B cell (primary cell): Measurements from ENCODE around the gene SLC35F2. TPM values are rescaled to one million over a fixed set of nuclear protein-coding genes. Genes with fewer than 3 reads are reported as not detected.
A peak's percentile ranks its signal among the peaks of the same experiment; 100 is the strongest.

Experiments
- ATAC-seq: fragments of 200-7000 bp; cut with Tn5 transposase; one replicate; pipeline ENCODE4 v1.10.0; 2021; ENCODE audit warnings: low read depth, mild to moderate bottlenecking, moderate number of reproducible peaks, moderate library complexity
- CTCF ChIA-PET: fragments of 350-600 bp; sonication (Branson Sonifier 250); formaldehyde crosslinking; loops from one replicate; lab custom pipeline; 2021; ENCODE audit warnings: antibody characterized with exemption, inconsistent platforms; lab: Charles Lee
- POLR2A ChIA-PET: fragments of 350-600 bp; sonication (Branson Sonifier 250); formaldehyde crosslinking; loops from one replicate; lab custom pipeline; 2021; ENCODE audit warnings: antibody characterized with exemption; lab: Charles Lee
- DNase-seq: peaks from one replicate; pipeline ENCODE4 v3.0.0; 2013
- H2AFZ ChIP-seq: 2 replicates; pipeline ENCODE4 v1.6.1; 2012; ENCODE audit warnings: mild to moderate bottlenecking, low read depth, low read length; ENCODE audit not compliant: insufficient read depth, poor library complexity, severe bottlenecking
- H3K27ac ChIP-seq, 2 donors: 1 replicate in 1 of 2; 2 replicates in 1 of 2; pipeline ENCODE4 v1.5.1; 2012 to 2013; ENCODE audit warnings: low read length in 2 of 2, mild to moderate bottlenecking in 2 of 2, moderate library complexity in 1 of 2
- H3K27me3 ChIP-seq, 4 experiments: fragments of 200-600 bp in 1 of 4; sonication (generic) in 1 of 4; replicated peaks in 1 of 4; 1 replicate in 2 of 4; 2 replicates in 2 of 4; pipeline versions ENCODE4 v1.6.1 to v1.7.0; 2013 to 2016; ENCODE audit warnings: low read length in 3 of 4, mild to moderate bottlenecking in 2 of 4, mixed read lengths in 1 of 4, moderate library complexity in 1 of 4; ENCODE audit not compliant: insufficient read depth in 4 of 4, control insufficient read depth in 3 of 4; ENCODE audit errors: control extremely low read depth in 1 of 4
- H3K36me3 ChIP-seq, 2 experiments: replicated peaks in 1 of 2; 1 replicate in 1 of 2; 2 replicates in 1 of 2; pipeline versions ENCODE4 v1.6.1 to v1.7.1; 2013; ENCODE audit warnings: low read length in 1 of 2; ENCODE audit not compliant: insufficient read depth in 2 of 2, control insufficient read depth in 1 of 2; ENCODE audit errors: control extremely low read depth in 1 of 2, extremely low read depth in 1 of 2
- H3K4me1 ChIP-seq, 2 donors: fragments of 200-600 bp in 1 of 2; sonication (generic) in 1 of 2; 1 replicate in 1 of 2; 2 replicates in 1 of 2; pipeline versions ENCODE4 v1.5.1 to v1.6.1; 2013 to 2017; ENCODE audit warnings: low read length in 2 of 2; ENCODE audit not compliant: control insufficient read depth in 2 of 2, insufficient read depth in 2 of 2
- H3K4me2 ChIP-seq: replicated peaks from 2 replicates; pipeline ENCODE3; 2012; ENCODE audit warnings: mild to moderate bottlenecking, low read depth, low read length; ENCODE audit not compliant: poor library complexity, severe bottlenecking
- H3K4me3 ChIP-seq, 5 experiments: fragments of 200-600 bp in 1 of 5; sonication (generic) in 1 of 5; 1 replicate in 3 of 5; 2 replicates in 2 of 5; pipeline versions ENCODE4 v1.5.1 to v1.7.0; 2011 to 2016; ENCODE audit warnings: low read length in 4 of 5, mild to moderate bottlenecking in 4 of 5, low read depth in 2 of 5, control low read depth in 1 of 5, moderate library complexity in 1 of 5; ENCODE audit not compliant: insufficient read depth in 1 of 5; ENCODE audit errors: control extremely low read depth in 1 of 5, extremely low read depth in 1 of 5
- H3K79me2 ChIP-seq: fragments of 200-600 bp; sonication (generic); one replicate; pipeline ENCODE4 v1.6.0; 2016; ENCODE audit warnings: low read length; ENCODE audit not compliant: control insufficient read depth, insufficient read depth
- H3K9ac ChIP-seq: fragments of 200-600 bp; sonication (generic); 2 replicates; pipeline ENCODE4 v1.6.1; 2017; ENCODE audit warnings: mild to moderate bottlenecking, low read length, moderate library complexity
- H3K9me3 ChIP-seq, 3 donors: one replicate each; pipeline versions ENCODE4 v1.6.1 to v1.7.1; 2013; ENCODE audit warnings: low read length in 2 of 3; ENCODE audit not compliant: control insufficient read depth in 2 of 3, insufficient read depth in 1 of 3; ENCODE audit errors: control extremely low read depth in 1 of 3
- H4K20me1 ChIP-seq: 2 replicates; pipeline ENCODE4 v1.6.0; 2012; ENCODE audit warnings: mild to moderate bottlenecking, low read length; ENCODE audit not compliant: insufficient read depth, control insufficient read depth, poor library complexity, severe bottlenecking
- H3K27ac Mint-ChIP-seq: one replicate; pipeline ENCODE4 v1.8.0; 2021; ENCODE audit warnings: mixed read lengths
- H3K27me3 Mint-ChIP-seq: one replicate; pipeline ENCODE4 v1.8.0; 2021; ENCODE audit warnings: mixed read lengths
- H3K4me1 Mint-ChIP-seq: one replicate; pipeline ENCODE4 v1.8.0; 2021; ENCODE audit warnings: mixed read lengths
- H3K4me3 Mint-ChIP-seq: one replicate; pipeline ENCODE4 v1.8.0; 2021; ENCODE audit warnings: mixed read lengths
- H3K9me3 Mint-ChIP-seq: one replicate; pipeline ENCODE4 v1.8.0; 2022; ENCODE audit warnings: mixed read lengths; ENCODE audit not compliant: insufficient read depth
- EZH2 ChIP-seq: IDR thresholded peaks from 2 replicates; pipeline ENCODE4 v1.6.1; 2012; ENCODE audit warnings: borderline replicate concordance, low read depth, mild to moderate bottlenecking, moderate library complexity, low read length; ENCODE audit not compliant: insufficient read depth, poor library complexity, severe bottlenecking
- WGBS: methylation state at CpG from one replicate; pipeline ENCODE4 v1.1.5; 2013; ENCODE audit warnings: missing lambda C conversion rate; ENCODE audit not compliant: insufficient coverage; 5-methylcytosine and 5-hydroxymethylcytosine counted together
- intact Hi-C: fragments of 100-400 bp; cut with micrococcal nuclease; formaldehyde crosslinking; loops from one replicate; pipeline ENCODE4 v1.10.0; 2022
- polyA minus RNA-seq: library from RNA; depleted of rRNA, polyadenylated mRNA; stranded (reverse); fragments of >200 nt; gene quantifications from 2 replicates; pipeline ENCODE4 v1.2.3, GENCODE V29; 2012
- polyA plus RNA-seq: library from polyadenylated mRNA; depleted of rRNA; stranded (reverse); fragments of >200 nt; gene quantifications from 2 replicates; pipeline ENCODE4 v1.2.3, GENCODE V29; 2012
- total RNA-seq, 2 donors: library from RNA; stranded (reverse); fragments of 120-200 nt in 1 of 2; gene quantifications; 1 replicate in 1 of 2; 2 replicates in 1 of 2; pipeline versions ENCODE4 v1.2.3 to v1.2.4, GENCODE V29; 2013 to 2022
- TF ChIP-seq, protein P1 (sequence below): fragments of 200-600 bp; IDR thresholded peaks from one replicate; pipeline ENCODE4 v1.8.0; 2022; ENCODE audit warnings: antibody characterized with exemption, mild to moderate bottlenecking

The SLC35F2 gene, protein sequence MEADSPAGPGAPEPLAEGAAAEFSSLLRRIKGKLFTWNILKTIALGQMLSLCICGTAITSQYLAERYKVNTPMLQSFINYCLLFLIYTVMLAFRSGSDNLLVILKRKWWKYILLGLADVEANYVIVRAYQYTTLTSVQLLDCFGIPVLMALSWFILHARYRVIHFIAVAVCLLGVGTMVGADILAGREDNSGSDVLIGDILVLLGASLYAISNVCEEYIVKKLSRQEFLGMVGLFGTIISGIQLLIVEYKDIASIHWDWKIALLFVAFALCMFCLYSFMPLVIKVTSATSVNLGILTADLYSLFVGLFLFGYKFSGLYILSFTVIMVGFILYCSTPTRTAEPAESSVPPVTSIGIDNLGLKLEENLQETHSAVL
- 9.4 and 10.9 TPM in 2 replicates for total RNA-seq
- 21.1 TPM for total RNA-seq (2013)
- 10.9 and 13.4 TPM in 2 replicates for polyA plus RNA-seq
- 16.1 and 22.8 TPM in 2 replicates for polyA minus RNA-seq

- H3K36me3 ChIP-seq: no peaks in the 10 kb centered on the region
- intact Hi-C loops: loop anchor here (1.0 to 5.0 kb wide), 9 partner anchors 18 to 1782 kb away; partner anchors contain the start of genes AASDHPPT, ALKBH8, ATM and CUL5
- peak within 1 kb of the TSS; percentile 88 for H3K4me2 ChIP-seq
- peak within 1 kb of the TSS; percentile 84 for H3K9ac ChIP-seq
- Mint-ChIP-seq H3K27me3 (no peaks in the 10 kb centered on the region), H3K4me3 (peak within 1 kb of the TSS; percentile 99), H3K27ac (peak within 1 kb of the TSS; percentile 94), H3K9me3 (no peaks in the 10 kb centered on the region), H3K4me1 (peaks cover 29% of the 10 kb centered on the region)
- peak within 1 kb of the TSS; percentile 90 for H2AFZ ChIP-seq
- peak; percentile 88 for DNase-seq
- peaks cover 14 to 26% of the 10 kb centered on the region in 2 donors for H3K4me1 ChIP-seq
- CTCF ChIA-PET: no interaction called here
- peaks cover 4% of the 10 kb centered on the region for H4K20me1 ChIP-seq
- H3K9me3 ChIP-seq: no peaks in the 10 kb centered on the region
- ATAC-seq: peak; percentile 93
- WGBS: under 1% methylated on average over 73 of the region's 73 CpGs
- POLR2A ChIA-PET: interaction anchor here (1.3 kb wide), 1 partner anchor 18 kb away, joined by 3 read pairs; no protein-coding TSS in a partner anchor
- no peaks in the 10 kb centered on the region for H3K27me3 ChIP-seq
- peak within 1 kb of the TSS; percentile 63 to 83 (median 78) for H3K4me3 ChIP-seq
- H3K79me2 ChIP-seq: peaks cover 37% of the 10 kb centered on the region
- TF ChIP-seq, protein P1, sequence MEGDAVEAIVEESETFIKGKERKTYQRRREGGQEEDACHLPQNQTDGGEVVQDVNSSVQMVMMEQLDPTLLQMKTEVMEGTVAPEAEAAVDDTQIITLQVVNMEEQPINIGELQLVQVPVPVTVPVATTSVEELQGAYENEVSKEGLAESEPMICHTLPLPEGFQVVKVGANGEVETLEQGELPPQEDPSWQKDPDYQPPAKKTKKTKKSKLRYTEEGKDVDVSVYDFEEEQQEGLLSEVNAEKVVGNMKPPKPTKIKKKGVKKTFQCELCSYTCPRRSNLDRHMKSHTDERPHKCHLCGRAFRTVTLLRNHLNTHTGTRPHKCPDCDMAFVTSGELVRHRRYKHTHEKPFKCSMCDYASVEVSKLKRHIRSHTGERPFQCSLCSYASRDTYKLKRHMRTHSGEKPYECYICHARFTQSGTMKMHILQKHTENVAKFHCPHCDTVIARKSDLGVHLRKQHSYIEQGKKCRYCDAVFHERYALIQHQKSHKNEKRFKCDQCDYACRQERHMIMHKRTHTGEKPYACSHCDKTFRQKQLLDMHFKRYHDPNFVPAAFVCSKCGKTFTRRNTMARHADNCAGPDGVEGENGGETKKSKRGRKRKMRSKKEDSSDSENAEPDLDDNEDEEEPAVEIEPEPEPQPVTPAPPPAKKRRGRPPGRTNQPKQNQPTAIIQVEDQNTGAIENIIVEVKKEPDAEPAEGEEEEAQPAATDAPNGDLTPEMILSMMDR: peak; percentile 34
- no peak for TF ChIP-seq EZH2
- peak within 1 kb of the TSS; percentile 61 to 77 for H3K27ac ChIP-seq
Measured at GRCh38 chr11:107858217-107859070, at the start of gene SLC35F2. SLC35F2 (minus strand) TSS chr11:107858787; CDS start chr11:107858767, 20 bp downstream.
